Astrocyte of the cerebellum (primary cell): ENCODE measurements around the gene TADA2A.
"Not testable (repeated sequence)": the region's sequence is repeated elsewhere in the genome, so short reads cannot be mapped to it uniquely, and the experiment has no call there.

Experiments
- DNase-seq: peaks from one replicate; pipeline ENCODE4 v3.0.0-alpha.2; 2011; ENCODE audit warnings: low read depth
- H3K4me3 ChIP-seq: 2 replicates; pipeline ENCODE4 v1.5.1; 2011; ENCODE audit warnings: mild to moderate bottlenecking, low read depth, low read length, moderate library complexity
- CTCF ChIP-seq: IDR thresholded peaks from 2 replicates; pipeline ENCODE4 v1.5.1; 2012; ENCODE audit warnings: low read length, low read depth, moderate library complexity, mild to moderate bottlenecking; ENCODE audit errors: missing control alignments
- in situ Hi-C: cut with HindIII; loops from 2 replicates; pipeline ENCODE4 v1.10.0; 2017; ENCODE audit warnings: low sequenced_read_pairs

TADA2A gene

GRCh38 chr17:37430051-37430627 lies 23.5 kb downstream of the TADA2A start:
- no peak for DNase-seq
- H3K4me3 ChIP-seq, result no peak overlapping the region
- TF ChIP-seq CTCF, result no peak
- in situ Hi-C loops, result no loop called here

GRCh38 chr17:37432671-37433070 lies 26.0 kb downstream of the TADA2A start:
- TF ChIP-seq CTCF, result no peak
- DNase-seq, result no peak
- in situ Hi-C loops, result no loop called here
- H3K4me3 ChIP-seq, result no peak overlapping the region

GRCh38 chr17:37438141-37438540 lies 31.5 kb downstream of the TADA2A start:
- H3K4me3 ChIP-seq, result no peak overlapping the region
- peak; percentile 13 for TF ChIP-seq CTCF
- in situ Hi-C loops, result no loop called here
- no peak for DNase-seq

- DNase-seq, result no peak
- in situ Hi-C loops, result no loop called here
- H3K4me3 ChIP-seq, result no peak overlapping the region
- TF ChIP-seq CTCF, result no peak
Measured at GRCh38 chr17:37440424-37440823, 33.7 kb downstream of the TADA2A start.

- H3K4me3 ChIP-seq, DNase-seq, in situ Hi-C loops: not testable (repeated sequence)
Measured at GRCh38 chr17:37441369-37442014, 34.8 kb downstream of the TADA2A start.

- in situ Hi-C loops, result no loop called here
- DNase-seq, result peak; percentile 93
- no peak overlapping the region for H3K4me3 ChIP-seq
- no peak for TF ChIP-seq CTCF
Measured at GRCh38 chr17:37446027-37446426, 39.3 kb downstream of the TADA2A start.

- H3K4me3 ChIP-seq, result no peak overlapping the region
- in situ Hi-C loops, result no loop called here
- TF ChIP-seq CTCF, result no peak
- no peak for DNase-seq
Measured at GRCh38 chr17:37447641-37448040, 41.0 kb downstream of the TADA2A start.
